Fibroblast of lung (primary cell): Measurements from ENCODE around the gene CENPB.

ENCODE experiments used
- CTCF ChIP-seq, 2 donors: IDR thresholded peaks in 1 of 2; conservative IDR thresholded peaks in 1 of 2; 1 replicate in 1 of 2; 2 replicates in 1 of 2; pipeline ENCODE4 v1.5.1; 2011 to 2012; ENCODE audit warnings: low read length in 2 of 2, control low read depth in 1 of 2, inconsistent platforms in 1 of 2, low read depth in 1 of 2, mild to moderate bottlenecking in 1 of 2
- EZH2 ChIP-seq: IDR thresholded peaks from 2 replicates; pipeline ENCODE4 v1.5.1; 2012; ENCODE audit warnings: low read length, control low read depth, mild to moderate bottlenecking; ENCODE audit errors: missing control alignments

DNA sequence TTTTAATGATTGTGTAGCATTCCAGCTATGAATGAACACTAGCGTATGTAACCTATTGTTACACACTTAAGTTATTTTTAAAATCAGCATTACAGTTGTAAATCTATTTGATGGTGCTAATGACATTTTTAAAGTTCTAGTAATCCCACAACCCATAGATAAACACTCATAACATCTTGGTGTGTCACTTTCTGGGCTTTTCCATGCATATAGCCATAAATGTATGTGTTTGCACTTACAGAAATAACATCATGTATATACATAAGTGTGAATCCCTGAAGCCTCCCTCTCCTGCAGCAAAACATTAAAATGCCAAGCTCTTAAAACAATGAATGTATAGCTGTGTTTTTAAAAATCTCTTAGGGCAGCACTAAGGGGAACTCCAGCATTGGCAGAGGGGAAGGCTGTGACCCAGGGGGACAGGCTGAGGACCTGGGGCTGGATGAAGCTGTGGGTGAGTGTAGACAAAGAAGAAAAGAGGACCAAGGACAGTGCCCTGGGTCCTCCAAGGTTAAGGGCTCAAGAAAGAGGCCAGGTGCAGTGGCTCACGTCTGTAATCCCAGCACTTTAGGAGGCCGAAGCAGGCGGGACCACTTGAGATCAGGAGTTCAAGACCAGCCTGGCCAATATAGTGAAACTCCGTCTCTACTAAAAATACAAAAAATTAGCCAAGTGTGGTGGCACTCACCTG, 929 bp upstream of the CENPB start:
- TF ChIP-seq EZH2 (no peak), CTCF (conservative IDR thresholded peaks at IDR 0.05 in 1 of 2, IDR thresholded peaks at IDR 0.05 in 1 of 2; ENCODE audit: low read depth in 1 of 2, low read length in 2 of 2) (no peak)
